Stimulated activated CD4-positive, alpha-beta T cell treated with anti-CD3 and anti-CD28 coated beads, Interleukin-1b, Interleukin-23, amount 100 ng/mL, for 4 hours (primary cell): ENCODE measurements around the gene BRK1.
A peak's percentile ranks its signal among the peaks of the same experiment; 100 is the strongest.
"Not testable (repeated sequence)": the region's sequence is repeated elsewhere in the genome, so short reads cannot be mapped to it uniquely, and the experiment has no call there.

Experiments used
- DNase-seq, 2 donors: peaks; one replicate each; pipeline ENCODE4 v3.0.0-alpha.2; 2020; ENCODE audit warnings: low read depth in 2 of 2

The BRK1 gene

DNA sequence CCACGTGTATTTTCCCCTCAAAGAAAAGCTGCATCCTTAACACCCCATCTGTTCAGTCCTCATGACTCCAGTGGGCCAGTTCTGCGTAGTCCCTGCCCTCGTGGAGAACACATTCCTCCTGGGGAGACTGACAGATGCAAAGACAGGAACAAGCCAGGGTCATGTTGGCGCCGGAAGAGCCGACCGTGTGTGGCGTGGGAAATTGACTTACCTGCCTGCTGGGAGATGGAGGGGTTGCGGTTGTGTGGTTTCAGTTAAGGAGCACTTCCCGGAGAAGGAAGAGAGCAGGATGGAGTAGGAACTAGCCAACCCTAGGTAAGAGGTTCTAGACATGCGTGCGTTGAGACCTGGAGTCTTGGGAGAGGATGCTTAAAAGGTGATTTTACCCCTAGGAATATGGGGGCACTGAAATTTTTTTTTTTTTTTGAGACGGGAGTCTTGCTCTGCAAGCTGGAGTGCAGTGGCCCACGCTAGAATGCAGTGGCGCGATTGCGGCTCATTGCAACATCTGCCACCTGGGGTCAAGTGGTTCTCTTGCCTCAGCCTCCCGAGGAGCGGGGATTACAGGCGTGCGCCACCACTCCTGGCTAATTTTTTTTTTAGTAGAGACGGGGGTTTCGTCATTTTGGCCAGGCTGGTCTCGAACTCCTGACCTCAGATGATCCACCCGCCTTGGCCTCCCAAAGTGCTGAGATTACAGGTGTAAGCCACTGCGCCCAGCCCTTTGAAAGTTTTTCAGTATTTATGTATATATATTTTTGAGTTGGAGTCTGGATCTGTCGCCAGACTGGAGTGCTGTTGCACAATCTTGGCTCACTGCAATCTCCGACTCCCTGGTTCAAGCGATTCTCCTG, 27.5 kb downstream of the BRK1 start:
- no peak for DNase-seq

DNA sequence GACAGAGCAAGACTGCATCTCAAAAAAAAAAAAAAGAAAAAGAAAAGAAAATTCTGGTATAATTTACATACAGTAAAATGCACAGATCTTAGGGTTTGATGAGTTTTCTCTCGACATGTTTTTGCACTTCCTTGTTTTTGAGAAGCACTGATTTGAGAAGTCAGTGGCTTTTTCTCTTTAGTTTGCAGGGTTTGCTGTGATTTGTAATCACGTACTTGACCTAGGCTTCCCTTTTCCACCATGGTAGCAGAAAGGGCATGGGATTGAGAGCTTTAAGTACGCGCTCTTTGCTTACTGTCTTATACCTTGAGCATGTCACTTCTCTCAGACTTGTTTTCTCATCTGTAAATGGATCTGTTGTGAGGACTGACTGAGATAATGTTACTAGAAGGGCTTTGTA, 30.2 kb downstream of the BRK1 start:
- no peak for DNase-seq

GRCh38 chr3:10149226-10149625, 33.8 kb downstream of the BRK1 start:
- DNase-seq, result no peak

GRCh38 chr3:10150987-10151386, 35.5 kb downstream of the BRK1 start:
- no peak for DNase-seq

DNA sequence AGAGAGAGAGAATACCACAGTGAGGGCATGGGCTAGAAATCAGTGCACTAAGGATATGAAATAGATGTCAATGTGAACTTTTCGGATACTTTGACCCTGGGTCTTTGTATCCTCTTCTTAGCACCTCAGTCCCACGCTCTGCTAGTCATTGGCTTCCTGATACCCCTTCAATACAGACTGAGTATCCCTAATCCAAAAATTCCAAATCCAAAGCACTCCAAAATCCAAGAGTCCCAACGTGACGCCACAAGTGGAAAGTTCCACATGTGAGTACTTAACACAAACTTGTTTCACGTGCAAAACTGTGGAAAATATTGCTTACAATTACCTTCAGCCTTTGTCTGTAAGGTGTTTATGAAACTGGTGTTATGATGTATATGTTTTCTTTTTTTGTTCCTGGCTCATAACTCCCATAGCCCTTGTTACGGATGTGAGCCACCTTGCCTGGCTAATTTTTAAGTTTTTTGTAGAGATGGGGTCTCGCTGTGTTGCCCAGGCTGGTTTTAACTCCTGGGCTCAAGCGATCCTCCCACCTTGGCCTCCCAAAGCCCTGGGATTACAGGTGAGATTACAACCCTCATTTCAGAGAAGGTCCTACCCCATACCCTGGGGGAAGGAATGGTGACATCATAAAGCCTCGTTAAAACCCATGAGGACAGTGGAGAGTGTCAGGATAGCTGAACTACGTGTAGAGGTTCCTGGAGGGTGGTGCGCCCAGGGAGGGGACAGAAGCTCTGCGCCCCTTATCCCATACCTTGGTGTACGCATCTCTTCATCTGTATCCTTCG, 39.1 kb downstream of the BRK1 start:
- no peak for DNase-seq

- DNase-seq, result no peak
These were observed 39.6 kb downstream of the BRK1 start for GRCh38 chr3:10155123-10155472.

GRCh38 chr3:10155658-10156057, 40.2 kb downstream of the BRK1 start:
- DNase-seq, result no peak

DNA sequence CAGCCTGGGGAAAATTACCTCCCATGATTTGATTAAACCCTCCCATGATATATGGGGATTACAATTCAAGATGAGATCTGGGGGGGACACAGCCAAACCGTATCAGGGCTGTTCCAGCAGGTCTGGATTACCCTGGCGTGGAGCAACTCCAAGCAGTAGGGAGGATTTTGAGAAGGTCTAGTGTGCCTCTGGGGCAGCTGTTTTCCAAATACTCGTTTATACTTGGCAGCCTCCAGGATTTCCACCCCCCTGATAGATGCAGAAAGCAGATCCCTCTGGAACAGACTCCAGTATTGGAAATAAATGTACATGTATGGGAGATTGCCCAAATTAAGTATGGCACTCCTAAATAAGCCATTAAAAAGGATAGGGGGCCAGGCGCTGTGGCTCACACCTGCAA, 41.6 kb downstream of the BRK1 start:
- no peak for DNase-seq

DNA sequence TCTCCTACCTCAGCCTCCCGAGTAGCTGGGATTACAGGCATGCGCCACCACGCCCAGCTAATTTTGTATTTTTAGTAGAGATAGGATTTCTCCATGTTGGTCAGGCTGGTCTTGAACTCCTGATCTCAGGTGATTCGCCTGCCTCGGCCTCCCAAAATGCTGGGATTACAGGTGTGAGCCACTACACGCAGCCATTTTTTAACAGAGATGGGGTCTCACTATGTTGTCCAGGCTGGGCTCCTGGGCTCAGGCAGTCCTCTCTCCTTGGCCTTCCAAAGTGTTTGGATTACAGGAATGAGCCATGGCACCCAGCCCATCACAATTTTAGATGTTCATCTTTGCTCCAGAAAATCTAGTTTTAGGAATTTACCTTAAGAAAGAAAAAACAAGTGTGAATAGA, 43.1 kb downstream of the BRK1 start:
- not testable (repeated sequence) for DNase-seq

GRCh38 chr3:10160346-10160745, 44.9 kb downstream of the BRK1 start:
- no peak for DNase-seq

DNA sequence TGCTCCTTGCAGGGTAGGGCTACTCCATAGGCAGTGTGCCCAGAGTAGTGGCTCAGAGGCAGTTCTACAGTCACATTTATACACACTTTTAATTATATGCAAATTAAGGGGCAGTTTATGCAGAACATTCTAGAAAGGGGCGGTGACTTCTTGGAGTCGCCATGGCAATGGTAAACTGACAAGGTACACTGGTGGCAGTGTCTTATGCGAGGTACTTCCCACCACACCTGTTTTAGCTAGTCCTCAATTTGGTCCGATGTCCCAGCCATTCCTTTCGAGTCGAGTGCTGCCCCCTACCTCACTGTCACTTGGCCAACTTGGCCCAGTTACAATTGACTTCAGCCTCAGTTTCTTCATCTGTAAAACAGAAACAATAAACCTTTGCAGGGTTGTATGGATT, 45.5 kb downstream of the BRK1 start:
- no peak for DNase-seq

DNA sequence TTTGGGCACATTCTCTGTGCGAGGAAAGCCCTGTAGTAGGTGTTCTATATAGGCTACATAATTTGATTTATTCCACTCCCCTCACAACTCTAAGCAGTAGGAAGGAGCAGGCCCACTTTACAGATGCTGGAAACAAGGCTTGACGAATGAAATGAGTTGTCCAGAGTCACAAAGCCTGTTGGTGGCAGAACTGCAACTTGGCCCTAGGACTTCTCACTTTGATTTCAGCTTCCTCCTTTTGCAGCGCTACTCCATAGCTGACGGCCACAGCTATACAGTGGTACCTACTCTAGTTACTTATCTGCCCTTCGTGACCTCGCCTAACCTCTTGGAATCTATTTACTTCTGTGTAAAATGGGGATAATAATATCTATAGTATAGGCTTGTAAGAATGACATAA, 46.7 kb downstream of the BRK1 start:
- no peak for DNase-seq

- not testable (repeated sequence) for DNase-seq
These were observed 48.7 kb downstream of the BRK1 start for GRCh38 chr3:10164201-10164545.

GRCh38 chr3:10164546-10165393, 49.3 kb downstream of the BRK1 start, which contains the start of gene IRAK2:
Gene IRAK2, plus strand, starts transcription at chr3:10164919. Its CDS starts 36 bp downstream, at chr3:10164955.
- peak; percentile 31 to 64 for DNase-seq

DNA sequence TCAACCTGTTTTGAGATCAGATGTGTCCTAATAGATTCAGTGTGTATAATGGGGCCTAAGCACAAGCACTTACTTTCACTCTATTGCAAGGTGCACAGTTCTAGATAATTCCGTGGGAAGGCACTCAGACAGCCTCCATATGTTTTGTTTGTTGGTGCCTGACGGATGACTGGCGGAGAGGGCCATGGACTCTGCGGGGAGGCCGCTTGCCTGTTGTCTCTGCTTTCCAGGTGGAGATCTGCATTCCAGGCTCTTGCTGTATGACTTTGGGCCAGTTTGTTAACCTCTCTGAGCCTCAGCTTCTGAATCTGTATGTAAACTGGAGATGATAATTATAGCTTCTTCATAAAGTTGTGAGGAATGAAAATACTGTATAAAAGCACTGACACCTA, 50.7 kb downstream of the BRK1 start:
- DNase-seq, result no peak

DNA sequence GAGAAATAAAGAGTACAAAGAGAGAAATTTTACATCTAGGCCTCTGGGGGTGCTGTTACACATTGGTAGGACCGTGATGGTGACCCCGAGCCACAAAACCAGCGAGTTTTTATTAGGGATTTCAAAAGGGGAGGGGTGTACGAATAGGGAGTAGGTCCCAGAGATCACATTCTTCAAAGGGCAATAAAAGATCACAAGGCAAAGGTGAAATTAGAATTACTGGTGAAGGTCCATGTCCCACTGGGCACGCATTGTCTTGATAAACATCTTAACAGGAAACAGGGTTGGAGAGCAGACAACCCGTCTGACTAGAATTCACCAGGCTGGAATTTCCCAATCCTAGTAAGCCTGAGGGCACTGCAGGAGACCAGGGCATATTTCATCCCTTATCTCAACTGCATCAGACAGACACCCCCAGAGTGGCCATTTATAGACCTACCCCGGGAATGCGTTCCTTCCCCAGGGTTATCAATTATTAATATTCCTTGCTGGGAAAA, 53.6 kb downstream of the BRK1 start:
- DNase-seq, result no peak

GRCh38 chr3:10170915-10171478, 55.5 kb downstream of the BRK1 start:
- no peak for DNase-seq

GRCh38 chr3:10173095-10173925, 57.8 kb downstream of the BRK1 start:
- no peak for DNase-seq

DNA sequence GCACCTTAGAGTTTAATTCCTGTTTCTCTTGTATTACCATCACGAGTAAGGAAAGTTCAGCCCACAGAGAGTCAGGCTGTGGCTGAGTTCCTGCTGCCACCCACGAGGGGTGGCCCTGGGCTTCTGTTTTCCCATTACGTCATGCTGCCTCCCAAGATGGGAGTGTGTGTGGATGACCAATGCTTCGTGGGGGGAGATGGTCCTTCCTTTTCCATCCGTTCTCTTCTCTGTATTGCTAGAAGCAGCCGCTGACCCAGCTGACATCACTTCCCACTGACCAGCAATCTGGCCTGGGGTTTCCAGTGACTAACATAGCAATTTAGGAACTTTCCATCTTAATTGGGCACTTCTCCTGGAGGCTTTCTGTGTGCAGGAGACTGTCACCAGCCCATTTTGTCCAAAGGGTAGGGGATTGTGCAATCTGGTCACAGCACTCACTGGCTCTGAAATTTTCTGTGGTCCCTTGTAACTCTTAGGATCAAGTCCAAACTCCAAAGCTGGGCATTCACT, 58.5 kb downstream of the BRK1 start:
- DNase-seq, result no peak

DNA sequence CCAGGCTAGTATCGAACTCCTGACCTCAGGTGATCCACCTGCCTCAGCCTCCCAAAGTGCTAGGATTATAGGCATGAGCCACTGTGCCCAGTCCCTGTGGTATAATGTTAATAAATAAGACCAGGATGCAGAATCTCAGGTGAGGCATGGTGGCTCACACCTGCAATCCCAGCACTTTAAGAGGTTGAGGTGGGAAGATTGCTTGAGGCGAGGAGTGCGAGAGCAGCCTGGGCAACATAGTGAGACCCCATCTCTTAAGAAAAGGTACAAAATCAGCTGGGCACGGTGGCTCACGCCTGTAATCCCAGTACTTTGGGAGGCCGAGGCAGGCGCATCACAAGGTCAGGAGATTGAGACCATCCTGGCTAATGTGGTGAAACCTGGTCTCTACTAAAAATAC, 59.9 kb downstream of the BRK1 start:
- not testable (repeated sequence) for DNase-seq

GRCh38 chr3:10176150-10176549, 60.7 kb downstream of the BRK1 start:
- DNase-seq, result not testable (repeated sequence)
